ENCODE data around the gene CNTNAP5.

The CNTNAP5 gene

GRCh38 chr2:124585277-124585676 is 560.2 kb downstream of the CNTNAP5 start:
- no peaks in the 10 kb centered on the region for H3K36me3 ChIP-seq (replicated peaks; ENCODE audit: insufficient read depth, low read length)
- no peaks in the 10 kb centered on the region for H3K4me1 ChIP-seq (ENCODE audit: low read length)
- no peaks in the 10 kb centered on the region for H3K9me2 ChIP-seq (replicated peaks; ENCODE audit: insufficient read depth, low read length)
- TF ChIP-seq EZH2phosphoT487 (IDR thresholded peaks at IDR 0.05; ENCODE audit: low read length), result no peak
- TF ChIP-seq CTCF (IDR thresholded peaks at IDR 0.05; ENCODE audit: low read length), result no peak
- TF ChIP-seq EZH2 (optimal IDR thresholded peaks at IDR 0.05; ENCODE audit: low read depth, low read length), result no peak
- no peak overlapping the region for H2AFZ ChIP-seq (ENCODE audit: low read length)
- no peak for DNase-seq
- no peaks in the 10 kb centered on the region for H3K27me3 ChIP-seq (replicated peaks; ENCODE audit: insufficient read depth, low read length)
- no peak overlapping the region for H3K9ac ChIP-seq (ENCODE audit: low read length)
- H3K9me3 ChIP-seq (replicated peaks; ENCODE audit: insufficient read depth, low read length), result no peaks in the 10 kb centered on the region
- H3K4me2 ChIP-seq (ENCODE audit: low read depth, low read length), result no peak overlapping the region
- H3K79me2 ChIP-seq (ENCODE audit: low read length), result no peaks in the 10 kb centered on the region
- H3F3A ChIP-seq (ENCODE audit: insufficient read depth, low read length), result no peaks in the 10 kb centered on the region
- no peaks in the 10 kb centered on the region for H4K20me1 ChIP-seq (ENCODE audit: insufficient read depth, low read length)
- H3K27ac ChIP-seq (ENCODE audit: low read length), result no peak overlapping the region
- H3K4me3 ChIP-seq (ENCODE audit: low read length), result no peak overlapping the region

- no peak overlapping the region for H3K27ac ChIP-seq (ENCODE audit: low read length)
- no peaks in the 10 kb centered on the region for H3K9me3 ChIP-seq (replicated peaks; ENCODE audit: insufficient read depth, low read length)
- TF ChIP-seq EZH2 (optimal IDR thresholded peaks at IDR 0.05; ENCODE audit: low read depth, low read length) (no peak), EZH2phosphoT487 (IDR thresholded peaks at IDR 0.05; ENCODE audit: low read length) (no peak)
These were observed 561.1 kb downstream of the CNTNAP5 start for GRCh38 chr2:124586210-124586609.

GRCh38 chr2:124586835-124587234 is 561.7 kb downstream of the CNTNAP5 start:
- Histone ChIP-seq H3K4me3 (ENCODE audit: low read length) (no peak overlapping the region), H3K36me3 (replicated peaks; ENCODE audit: insufficient read depth, low read length) (no peaks in the 10 kb centered on the region)
- TF ChIP-seq EZH2 (optimal IDR thresholded peaks at IDR 0.05; ENCODE audit: low read depth, low read length), result no peak
- no peak for TF ChIP-seq EZH2phosphoT487 (IDR thresholded peaks at IDR 0.05; ENCODE audit: low read length)
- no peak for TF ChIP-seq CTCF (IDR thresholded peaks at IDR 0.05; ENCODE audit: low read length)

More at GRCh38 chr2:124586210-124586609, 561.1 kb downstream of the CNTNAP5 start:
- Histone ChIP-seq H3K4me2 (ENCODE audit: low read depth, low read length) (no peak overlapping the region), H3K36me3 (replicated peaks; ENCODE audit: insufficient read depth, low read length) (no peaks in the 10 kb centered on the region), H3K27me3 (replicated peaks; ENCODE audit: insufficient read depth, low read length) (no peaks in the 10 kb centered on the region), H2AFZ (ENCODE audit: low read length) (no peak overlapping the region), H3K4me1 (ENCODE audit: low read length) (no peaks in the 10 kb centered on the region), H3K4me3 (ENCODE audit: low read length) (no peak overlapping the region), H3F3A (ENCODE audit: insufficient read depth, low read length) (no peaks in the 10 kb centered on the region), H3K79me2 (ENCODE audit: low read length) (no peaks in the 10 kb centered on the region), H3K9me2 (replicated peaks; ENCODE audit: insufficient read depth, low read length) (no peaks in the 10 kb centered on the region), H4K20me1 (ENCODE audit: insufficient read depth, low read length) (no peaks in the 10 kb centered on the region), H3K9ac (ENCODE audit: low read length) (no peak overlapping the region)
- DNase-seq, result no peak

GRCh38 chr2:124589971-124590370 is 564.9 kb downstream of the CNTNAP5 start:
- no peak for DNase-seq
- no peak overlapping the region for H2AFZ ChIP-seq (ENCODE audit: low read length)
- TF ChIP-seq EZH2 (optimal IDR thresholded peaks at IDR 0.05; ENCODE audit: low read depth, low read length) (no peak), CTCF (IDR thresholded peaks at IDR 0.05; ENCODE audit: low read length) (no peak), EZH2phosphoT487 (IDR thresholded peaks at IDR 0.05; ENCODE audit: low read length) (no peak)

More at GRCh38 chr2:124586835-124587234, 561.7 kb downstream of the CNTNAP5 start:
- H3K27ac ChIP-seq (ENCODE audit: low read length), result no peak overlapping the region
- no peaks in the 10 kb centered on the region for H3K4me1 ChIP-seq (ENCODE audit: low read length)
- no peaks in the 10 kb centered on the region for H3K9me3 ChIP-seq (replicated peaks; ENCODE audit: insufficient read depth, low read length)
- H3F3A ChIP-seq (ENCODE audit: insufficient read depth, low read length), result no peaks in the 10 kb centered on the region
- no peak for DNase-seq
- H3K4me2 ChIP-seq (ENCODE audit: low read depth, low read length), result no peak overlapping the region
- H3K9me2 ChIP-seq (replicated peaks; ENCODE audit: insufficient read depth, low read length), result no peaks in the 10 kb centered on the region
- H3K79me2 ChIP-seq (ENCODE audit: low read length), result no peaks in the 10 kb centered on the region
- no peaks in the 10 kb centered on the region for H3K27me3 ChIP-seq (replicated peaks; ENCODE audit: insufficient read depth, low read length)
- H3K9ac ChIP-seq (ENCODE audit: low read length), result no peak overlapping the region
- no peaks in the 10 kb centered on the region for H4K20me1 ChIP-seq (ENCODE audit: insufficient read depth, low read length)
- H2AFZ ChIP-seq (ENCODE audit: low read length), result no peak overlapping the region

More at GRCh38 chr2:124589971-124590370, 564.9 kb downstream of the CNTNAP5 start:
- Histone ChIP-seq H3K27me3 (replicated peaks; ENCODE audit: insufficient read depth, low read length) (no peaks in the 10 kb centered on the region), H3K9ac (ENCODE audit: low read length) (no peak overlapping the region), H4K20me1 (ENCODE audit: insufficient read depth, low read length) (no peaks in the 10 kb centered on the region), H3K4me1 (ENCODE audit: low read length) (no peaks in the 10 kb centered on the region), H3K79me2 (ENCODE audit: low read length) (no peaks in the 10 kb centered on the region), H3K9me3 (replicated peaks; ENCODE audit: insufficient read depth, low read length) (no peaks in the 10 kb centered on the region), H3K4me3 (ENCODE audit: low read length) (no peak overlapping the region), H3K36me3 (replicated peaks; ENCODE audit: insufficient read depth, low read length) (no peaks in the 10 kb centered on the region), H3K4me2 (ENCODE audit: low read depth, low read length) (no peak overlapping the region), H3F3A (ENCODE audit: insufficient read depth, low read length) (no peaks in the 10 kb centered on the region), H3K9me2 (replicated peaks; ENCODE audit: insufficient read depth, low read length) (no peaks in the 10 kb centered on the region), H3K27ac (ENCODE audit: low read length) (no peak overlapping the region)

Data from MM.1S (cell line).